Measurements from ENCODE around the gene P2RY4. TPM values are rescaled to one million over a fixed set of nuclear protein-coding genes. Genes with fewer than 3 reads are reported as not detected.

Gene P2RY4
- 1 to 10 TPM in 1 of 6 donors, under 1 TPM in 3, not detected in 2; 0.30 to 1.1 (median 0.64) TPM for total RNA-seq

DNA sequence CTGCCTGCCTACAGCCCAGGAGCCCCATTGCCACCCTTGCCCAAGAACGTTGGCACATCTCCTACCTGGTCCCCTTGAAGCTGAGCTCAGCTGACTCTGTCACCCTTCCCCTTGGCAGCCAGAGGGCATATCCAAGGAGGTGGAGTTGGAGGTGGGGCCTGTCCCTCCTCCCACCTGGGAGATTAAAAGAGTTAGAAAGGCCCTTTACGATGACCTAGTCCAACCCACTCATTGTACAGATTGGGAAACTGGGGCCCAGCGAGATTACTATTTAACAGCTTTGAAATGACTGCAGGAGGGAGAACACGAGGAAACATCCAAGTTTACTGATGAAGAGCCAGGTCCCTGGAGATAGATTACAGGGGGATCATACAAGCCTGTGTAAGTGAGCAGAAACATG, at the start of gene P2RY4:
Gene P2RY4, minus strand, starts transcription at position 101 of the 400 bp plus-strand sequence. CDS start 580 bp downstream, outside the sequence.
- 60 to 94% methylated on average over 4 of the region's 4 CpGs for WGBS, 2 donors
- no peak within 1 kb of the TSS for H3K27ac ChIP-seq
- TF ChIP-seq EP300 (IDR thresholded peaks at IDR 0.05) (no peak), POLR2A (IDR thresholded peaks at IDR 0.05) (no peak), CTCF (IDR thresholded peaks at IDR 0.05) (no peak), POLR2AphosphoS5 (IDR thresholded peaks at IDR 0.05) (no peak)
- no peaks in the 10 kb centered on the region for H3K27me3 ChIP-seq
- no peak for ATAC-seq (ENCODE audit: low FRiP score in 2 of 2)
- no peaks in the 10 kb centered on the region for H3K4me1 ChIP-seq
- H3K36me3 ChIP-seq, result no peaks in the 10 kb centered on the region
- H3K4me3 ChIP-seq, result no peak within 1 kb of the TSS
- no peaks in the 10 kb centered on the region for H3K9me3 ChIP-seq
- DNase-seq, result no peak

GRCh38 chrX:70301716-70302115, 41.7 kb upstream of the P2RY4 start:
- Histone ChIP-seq H3K27me3 (no peaks in the 10 kb centered on the region), H3K4me3 (no peak overlapping the region), H3K4me1 (no peaks in the 10 kb centered on the region), H3K27ac (no peak overlapping the region), H3K36me3 (no peaks in the 10 kb centered on the region), H3K9me3 (no peaks in the 10 kb centered on the region)
- no peak for DNase-seq
- TF ChIP-seq POLR2A (IDR thresholded peaks at IDR 0.05) (no peak), CTCF (IDR thresholded peaks at IDR 0.05) (no peak), EP300 (IDR thresholded peaks at IDR 0.05) (no peak), POLR2AphosphoS5 (IDR thresholded peaks at IDR 0.05) (no peak)
- 52 to 71% methylated on average over 3 of the region's 3 CpGs for WGBS, 2 donors
- no peak for ATAC-seq (ENCODE audit: low FRiP score in 2 of 2)

DNA sequence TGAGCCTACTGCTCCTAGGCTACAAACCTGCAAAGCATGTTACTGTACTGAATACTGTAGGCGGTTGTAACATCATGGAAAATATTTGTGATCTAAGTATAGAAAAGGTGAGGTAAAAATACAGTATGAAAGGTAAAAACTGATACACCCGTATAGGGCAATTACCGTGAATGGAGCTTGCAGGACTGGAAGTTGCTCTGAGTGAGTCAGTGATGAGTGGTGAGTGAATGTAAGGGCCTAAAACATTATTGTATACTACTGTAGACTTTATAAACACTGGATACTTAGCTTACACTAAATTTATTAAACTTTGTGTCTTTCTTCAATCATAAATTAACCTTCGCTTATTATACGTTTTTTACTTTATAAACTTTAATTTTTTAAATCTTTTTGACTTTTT, 33.6 kb upstream of the P2RY4 start:
- H3K4me1 ChIP-seq, result peaks cover 4 to 12% (median 5%) of the 10 kb centered on the region in 4 donors
- WGBS, 2 donors, result 76 to 96% methylated on average over 5 of the region's 5 CpGs
- H3K27me3 ChIP-seq, result no peaks in the 10 kb centered on the region
- no peaks in the 10 kb centered on the region for H3K36me3 ChIP-seq
- DNase-seq (no peak), ATAC-seq (ENCODE audit: low FRiP score in 2 of 2) (no peak)
- no peak overlapping the region for H3K4me3 ChIP-seq
- TF ChIP-seq POLR2AphosphoS5 (IDR thresholded peaks at IDR 0.05), result no peak
- no peak for TF ChIP-seq POLR2A (IDR thresholded peaks at IDR 0.05)
- TF ChIP-seq EP300 (IDR thresholded peaks at IDR 0.05), result no peak
- no peak for TF ChIP-seq CTCF (IDR thresholded peaks at IDR 0.05)
- no peak overlapping the region for H3K27ac ChIP-seq
- H3K9me3 ChIP-seq, result no peaks in the 10 kb centered on the region

DNA sequence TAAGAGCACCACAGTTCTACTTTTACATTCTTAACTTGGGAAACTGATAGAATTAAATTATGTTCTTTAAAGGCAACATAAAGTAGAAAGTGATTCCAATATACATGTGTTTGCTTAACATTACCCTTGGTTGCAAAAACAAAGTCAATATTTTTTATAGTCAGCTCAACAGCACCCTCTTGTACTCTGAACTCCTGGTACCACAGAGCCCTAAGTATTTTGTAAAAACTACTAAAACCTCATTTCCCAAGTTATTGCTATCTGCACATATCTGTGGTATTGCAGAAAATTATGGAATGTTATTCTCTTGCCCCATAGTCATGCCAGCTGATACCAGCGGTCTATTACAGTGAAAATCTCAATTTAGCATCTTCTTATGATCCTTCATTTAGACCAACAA, 32.8 kb upstream of the P2RY4 start:
- Histone ChIP-seq H3K27ac (no peak overlapping the region), H3K9me3 (no peaks in the 10 kb centered on the region), H3K36me3 (no peaks in the 10 kb centered on the region), H3K4me1 (peaks cover 4 to 12% (median 5%) of the 10 kb centered on the region in 4 donors), H3K4me3 (no peak overlapping the region), H3K27me3 (no peaks in the 10 kb centered on the region)
- TF ChIP-seq EP300 (IDR thresholded peaks at IDR 0.05), result no peak
- TF ChIP-seq CTCF (IDR thresholded peaks at IDR 0.05), result no peak
- no peak for TF ChIP-seq POLR2A (IDR thresholded peaks at IDR 0.05)
- no peak for TF ChIP-seq POLR2AphosphoS5 (IDR thresholded peaks at IDR 0.05)
- WGBS, 2 donors, result 0% methylated on average over 1 of the region's 1 CpG
- ATAC-seq (ENCODE audit: low FRiP score in 2 of 2) (no peak), DNase-seq (no peak)
